ENCODE data around the gene AUTS2. TPM values are rescaled to one million over a fixed set of nuclear protein-coding genes. Genes with fewer than 3 reads are reported as not detected.

The AUTS2 gene
- total and polyA plus RNA-seq, 2 of the 8 experiments (the other 6 are each of a cell fraction or from before 2014, with no cell fraction given), result 25.9 to 101 TPM

DNA sequence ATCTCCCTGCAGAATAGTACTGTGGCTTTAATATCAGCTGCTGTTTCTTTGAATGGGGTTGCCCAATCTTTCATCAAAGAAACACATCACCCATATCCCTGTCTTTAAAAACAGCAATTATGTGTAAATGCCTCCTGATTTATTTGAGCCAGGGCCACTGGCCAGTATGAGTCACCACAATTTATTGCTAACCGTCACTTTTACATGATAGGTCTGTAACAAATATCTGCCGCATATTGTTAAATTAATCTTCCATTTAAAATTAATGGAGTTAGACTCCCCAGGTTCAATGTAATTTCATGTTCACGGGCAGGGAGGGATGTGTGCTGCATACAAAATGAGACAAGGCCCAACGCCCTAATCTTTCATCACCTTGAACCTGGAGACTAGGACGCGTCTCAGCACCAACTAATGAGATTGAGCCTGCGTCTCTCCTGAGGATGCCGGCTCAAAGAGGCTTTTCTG is 673.4 kb downstream of the AUTS2 start:
- no peak overlapping the region for H3K18ac ChIP-seq (ENCODE audit: extremely low read depth, low read length)
- H3K4me3 ChIP-seq (ENCODE audit: extremely low read depth in 1 of 4, insufficient read depth in 2 of 4, low read depth in 3 of 4, low read length in 4 of 4), result no peak overlapping the region
- no peak overlapping the region for H4K8ac ChIP-seq (ENCODE audit: extremely low read depth, insufficient read depth, low read length)
- no peaks in the 10 kb centered on the region for H3K79me1 ChIP-seq (ENCODE audit: low read depth, low read length)
- ChIA-PET CTCF (ENCODE audit: partially characterized antibody) (no interaction called here), POLR2A (ENCODE audit: partially characterized antibody) (no interaction called here)
- WGBS, 2 experiments (ENCODE audit: extremely low coverage in 1 of 2, insufficient coverage in 1 of 2, insufficient read length in 1 of 2, insufficient replicate concordance in 2 of 2, low coverage in 1 of 2, low lambda C conversion rate in 2 of 2, missing lambda C conversion rate in 1 of 2), result 91% methylated on average over 8 of the region's 8 CpGs; no CpG with 5 or more reads in 1 of the 2 experiments
- no peak overlapping the region for H2BK15ac ChIP-seq (ENCODE audit: low read length)
- no peak overlapping the region for H2BK5ac ChIP-seq (ENCODE audit: low read depth, low read length)
- H3K27me3 ChIP-seq (replicated peaks in 1 of 4; ENCODE audit: control insufficient read depth in 3 of 4, extremely low read depth in 1 of 4, insufficient read depth in 3 of 4, low read length in 3 of 4), result no peaks in the 10 kb centered on the region
- no peak overlapping the region for H3K4ac ChIP-seq (replicated peaks; ENCODE audit: insufficient read length, low read depth, low read length)
- no peak overlapping the region for H2BK120ac ChIP-seq (replicated peaks; ENCODE audit: low read depth, low read length)
- no peak overlapping the region for H3K56ac ChIP-seq (replicated peaks; ENCODE audit: insufficient read length, low read depth, low read length)
- H2BK20ac ChIP-seq (ENCODE audit: low read length), result no peak overlapping the region
- H3K9ac ChIP-seq (replicated peaks in 1 of 4; ENCODE audit: extremely low read depth in 1 of 4, low read depth in 3 of 4, low read length in 3 of 4), result no peak overlapping the region
- FAIRE-seq, result no peak
- H3K4me2 ChIP-seq (ENCODE audit: insufficient read depth in 1 of 2, low read depth in 2 of 2, low read length in 2 of 2), result no peak overlapping the region
- no peak overlapping the region for H2AK5ac ChIP-seq (ENCODE audit: low read depth, low read length)
- no peak overlapping the region for H2BK12ac ChIP-seq (ENCODE audit: low read depth, low read length)
- H4K5ac ChIP-seq (ENCODE audit: insufficient read length, low read depth, low read length), result no peak overlapping the region
- no peaks in the 10 kb centered on the region for H4K20me1 ChIP-seq (replicated peaks in 1 of 2; ENCODE audit: control insufficient read depth in 1 of 2, insufficient read depth in 2 of 2, low read length in 2 of 2)
- H3K9me3 ChIP-seq (ENCODE audit: insufficient read depth in 2 of 2, low read depth in 1 of 2, low read length in 1 of 2), result no peaks in the 10 kb centered on the region
- no peaks in the 10 kb centered on the region for H3K79me2 ChIP-seq (ENCODE audit: control insufficient read depth in 1 of 2, insufficient read depth in 2 of 2, low read length in 2 of 2)
- peaks cover 0 to 17% (median under 1%) of the 10 kb centered on the region in 4 experiments; a peak in 3 of 7 replicates for H3K4me1 ChIP-seq (replicated peaks in 1 of 4; ENCODE audit: control insufficient read depth in 3 of 4, insufficient read depth in 4 of 4, low read length in 3 of 4)
- H2AFZ ChIP-seq (ENCODE audit: low read length), result no peak overlapping the region
- no peaks in the 10 kb centered on the region for H3K36me3 ChIP-seq (ENCODE audit: control insufficient read depth in 2 of 4, insufficient read depth in 4 of 4, low read length in 3 of 4)
- no peak overlapping the region for H3K27ac ChIP-seq (ENCODE audit: low read depth, low read length)
- DNase-seq (ENCODE audit: low read depth in 1 of 2, low spot score in 2 of 2), result no peak
- H3K14ac ChIP-seq (ENCODE audit: insufficient read length), result no peak overlapping the region
- H3K23ac ChIP-seq (ENCODE audit: insufficient read length), result no peak overlapping the region
- H3K23me2 ChIP-seq (ENCODE audit: low read depth, low read length), result no peaks in the 10 kb centered on the region; the same call in 1 of the 2 replicates
- no peak overlapping the region for H4K91ac ChIP-seq (replicated peaks; ENCODE audit: insufficient read length, low read length)
- TF ChIP-seq CTBP2 (IDR thresholded peaks at IDR 0.05; ENCODE audit: borderline replicate concordance, insufficient read depth, insufficient read length, low read length) (no peak), SAP30 (IDR thresholded peaks at IDR 0.05; ENCODE audit: insufficient read depth, insufficient replicate concordance, low read length) (no peak), ZNF274 (IDR thresholded peaks at IDR 0.05; ENCODE audit: borderline replicate concordance, extremely low read depth, low read length) (no peak), ASH2L (IDR thresholded peaks at IDR 0.05; ENCODE audit: low read length) (no peak)
